BJ (cell line): ENCODE measurements around the gene PCNX2. TPM values are rescaled to one million over a fixed set of nuclear protein-coding genes. Genes with fewer than 3 reads are reported as not detected.

ENCODE experiments used
- CTCF ChIA-PET: fragments of 350-600 bp; formaldehyde crosslinking; extraction: SDS; loops from one replicate; lab custom pipeline; 2021; ENCODE audit warnings: antibody characterized with exemption, inconsistent platforms; lab: Yijun Ruan, JAX
- POLR2A ChIA-PET: fragments of 300-600 bp; sonication (Branson Sonifier 250); formaldehyde crosslinking; extraction: SDS; loops from one replicate; lab custom pipeline; 2021; ENCODE audit warnings: antibody characterized with exemption; lab: Charles Lee
- DNase-seq: peaks from one replicate; pipeline ENCODE4 v3.0.0-alpha.2; 2011; ENCODE audit warnings: low read depth
- H3K27me3 ChIP-seq: 2 replicates; pipeline ENCODE4 v1.6.0; 2011; ENCODE audit warnings: low read length; ENCODE audit not compliant: control insufficient read depth, insufficient read depth
- H3K36me3 ChIP-seq: 2 replicates; pipeline ENCODE4 v1.5.1; 2011; ENCODE audit warnings: low read length; ENCODE audit not compliant: control insufficient read depth, insufficient read depth
- H3K4me3 ChIP-seq: 2 replicates; pipeline ENCODE4 v1.5.1; 2011; ENCODE audit warnings: low read depth, mild to moderate bottlenecking, control low read depth, low read length
- CTCF ChIP-seq: IDR thresholded peaks from 2 replicates; pipeline ENCODE4 v1.5.1; 2011; ENCODE audit warnings: low read depth, mild to moderate bottlenecking, control low read depth, inconsistent platforms, low read length, moderate library complexity; ENCODE audit not compliant: insufficient read depth
- polyA plus RNA-seq: library from polyadenylated mRNA; depleted of rRNA; stranded (reverse); fragments of >200 nt; gene quantifications from 2 replicates; pipeline ENCODE4 v1.2.3, GENCODE V29; 2011

PCNX2 gene
- polyA plus RNA-seq, 1 experiment, result 10.1 TPM

GRCh38 chr1:233277637-233278606, 17.6 kb downstream of the PCNX2 start:
- Histone ChIP-seq H3K4me3 (no peak overlapping the region), H3K36me3 (no peaks in the 10 kb centered on the region), H3K27me3 (no peaks in the 10 kb centered on the region)
- no peak for TF ChIP-seq CTCF
- CTCF ChIA-PET, result no interaction called here
- no peak for DNase-seq
- POLR2A ChIA-PET, result no interaction called here

DNA sequence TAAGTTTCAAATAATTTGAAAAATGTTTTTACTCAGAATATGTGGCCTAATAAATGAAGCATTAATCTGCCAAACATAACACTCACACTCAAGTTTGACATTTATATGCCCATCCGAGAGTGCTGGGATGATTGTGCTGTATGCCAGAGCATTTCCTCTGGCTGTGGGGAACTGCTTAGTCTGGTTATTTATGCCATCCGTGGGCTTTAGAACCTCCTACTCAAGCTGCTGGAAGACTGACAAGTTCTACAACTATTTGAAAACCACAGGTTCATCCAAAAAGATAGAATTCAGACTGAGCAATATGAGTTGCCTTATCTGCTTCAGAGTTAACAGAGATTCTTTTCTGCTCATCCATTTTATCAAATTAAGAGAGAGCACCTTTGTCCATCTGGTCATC, 25.9 kb downstream of the PCNX2 start:
- Histone ChIP-seq H3K27me3 (no peaks in the 10 kb centered on the region), H3K4me3 (no peak overlapping the region), H3K36me3 (no peaks in the 10 kb centered on the region)
- ChIA-PET CTCF (no interaction called here), POLR2A (interaction anchor here (0.7 kb wide), 1 partner anchor 307 kb away, joined by 3 read pairs; no protein-coding TSS in a partner anchor)
- peak; percentile 10 for DNase-seq
- no peak for TF ChIP-seq CTCF

DNA sequence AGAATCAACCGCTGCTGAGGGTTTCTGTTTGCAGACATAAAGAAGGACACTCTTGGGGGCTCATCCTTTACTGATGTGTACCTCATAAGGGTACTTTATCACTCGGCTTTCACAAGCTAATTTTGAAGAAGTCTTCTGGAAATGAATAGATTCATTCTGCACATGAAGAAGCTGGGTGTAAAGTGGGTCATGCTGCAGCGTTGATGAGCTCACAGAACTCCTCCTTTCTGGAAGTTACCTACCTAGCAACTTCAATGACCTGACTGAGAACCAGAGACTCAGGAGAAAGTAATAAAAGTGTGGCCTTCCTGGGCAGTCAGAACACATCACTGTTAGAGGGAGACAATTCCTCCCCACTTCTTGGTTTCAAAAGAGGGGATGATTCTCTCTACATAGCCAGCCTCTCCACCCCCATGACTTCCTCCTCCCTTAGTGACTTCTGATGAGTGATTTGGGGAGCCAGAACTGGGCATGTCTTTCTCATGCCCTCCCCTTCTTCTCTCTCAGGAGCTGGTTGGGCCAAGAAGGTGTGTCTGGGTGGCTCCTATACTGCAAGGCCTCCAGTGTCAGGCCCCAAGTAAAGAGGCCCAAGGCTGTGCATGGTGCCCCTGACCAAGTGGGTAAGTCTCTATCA, 27.0 kb downstream of the PCNX2 start:
- ChIA-PET CTCF (no interaction called here), POLR2A (no interaction called here)
- TF ChIP-seq CTCF, result no peak
- Histone ChIP-seq H3K27me3 (no peaks in the 10 kb centered on the region), H3K36me3 (no peaks in the 10 kb centered on the region), H3K4me3 (no peak overlapping the region)
- DNase-seq, result no peak

- Histone ChIP-seq H3K4me3 (no peak overlapping the region), H3K36me3 (peaks cover 6% of the 10 kb centered on the region), H3K27me3 (no peaks in the 10 kb centered on the region)
- ChIA-PET POLR2A (no interaction called here), CTCF (interaction anchor here (0.6 to 1.0 kb wide), 2 partner anchors 9 to 1505 kb away, joined by 3 read pairs; no protein-coding TSS in a partner anchor)
- no peak for DNase-seq
- no peak for TF ChIP-seq CTCF
Observed at GRCh38 chr1:233261695-233262094, 33.8 kb downstream of the PCNX2 start.

- ChIA-PET POLR2A (no interaction called here), CTCF (interaction anchor here (1.0 kb wide), 1 partner anchor 8 kb away, joined by 3 read pairs; no protein-coding TSS in a partner anchor)
- Histone ChIP-seq H3K36me3 (peaks cover 6% of the 10 kb centered on the region), H3K4me3 (no peak overlapping the region), H3K27me3 (no peaks in the 10 kb centered on the region)
- no peak for DNase-seq
- TF ChIP-seq CTCF, result no peak
Observed at GRCh38 chr1:233261206-233261605, 34.3 kb downstream of the PCNX2 start.
